GM18861 (cell line): ENCODE data around the gene ATXN7L1.
"Not testable (repeated sequence)": the region's sequence is repeated elsewhere in the genome, so short reads cannot be mapped to it uniquely, and the experiment has no call there.

ENCODE experiments used
- ATAC-seq: cut with Tn5 transposase; IDR thresholded peaks from one replicate; pipeline ENCODE4 v1.9.1; 2021; ENCODE audit not compliant: unreplicated experiment

The ATXN7L1 gene

GRCh38 chr7:105623906-105624305 is 252.5 kb downstream of the ATXN7L1 start:
- no peak for ATAC-seq

GRCh38 chr7:105623378-105623777 is 253.0 kb downstream of the ATXN7L1 start:
- no peak for ATAC-seq

- ATAC-seq: no peak
Observed at GRCh38 chr7:105622106-105622731, 254.2 kb downstream of the ATXN7L1 start.

- ATAC-seq: no peak
Observed at GRCh38 chr7:105621617-105622016, 254.8 kb downstream of the ATXN7L1 start.

GRCh38 chr7:105621176-105621575 is 255.2 kb downstream of the ATXN7L1 start:
- ATAC-seq: no peak

GRCh38 chr7:105619590-105619989 is 256.8 kb downstream of the ATXN7L1 start:
- no peak for ATAC-seq

GRCh38 chr7:105618016-105618296 is 258.4 kb downstream of the ATXN7L1 start:
- ATAC-seq: no peak

- ATAC-seq: no peak
Observed at GRCh38 chr7:105617280-105618015, 259.0 kb downstream of the ATXN7L1 start.

GRCh38 chr7:105614341-105614840 is 262.0 kb downstream of the ATXN7L1 start:
- ATAC-seq: no peak

GRCh38 chr7:105613611-105614330 is 262.6 kb downstream of the ATXN7L1 start:
- no peak for ATAC-seq

- ATAC-seq: no peak
Observed at GRCh38 chr7:105612806-105613205, 263.6 kb downstream of the ATXN7L1 start.

- no peak for ATAC-seq
Observed at GRCh38 chr7:105611856-105612775, 264.3 kb downstream of the ATXN7L1 start.

- no peak for ATAC-seq
Observed at GRCh38 chr7:105610165-105610930, 266.1 kb downstream of the ATXN7L1 start.

GRCh38 chr7:105602325-105603305 is 273.8 kb downstream of the ATXN7L1 start:
- no peak for ATAC-seq

GRCh38 chr7:105600720-105601550 is 275.5 kb downstream of the ATXN7L1 start:
- ATAC-seq: no peak

GRCh38 chr7:105599551-105599950 is 276.8 kb downstream of the ATXN7L1 start:
- no peak for ATAC-seq

GRCh38 chr7:105599080-105599479 is 277.3 kb downstream of the ATXN7L1 start:
- not testable (repeated sequence) for ATAC-seq

- ATAC-seq: no peak
Observed at GRCh38 chr7:105596866-105597265, 279.5 kb downstream of the ATXN7L1 start.
